Transverse colon (tissue), 4 donors: Measurements from ENCODE around the gene GVQW3. TPM values are rescaled to one million over a fixed set of nuclear protein-coding genes. Genes with fewer than 3 reads are reported as not detected.

Source experiments
- DNase-seq: peaks from one replicate; pipeline ENCODE4 v3.0.0-alpha.2; 2019
- H3K27ac ChIP-seq, 4 donors: fragments of 200-600 bp; sonication (generic); 2 replicates each; pipeline ENCODE4 v1.5.1; 2016 to 2018; ENCODE audit warnings: inconsistent platforms in 4 of 4
- H3K27me3 ChIP-seq: fragments of 200-600 bp; sonication (generic); 2 replicates; pipeline ENCODE4 v1.5.1; 2017; ENCODE audit warnings: inconsistent platforms
- H3K36me3 ChIP-seq, 4 donors: fragments of 200-600 bp; sonication (generic); 2 replicates each; pipeline ENCODE4 v1.5.1; 2017 to 2019; ENCODE audit warnings: inconsistent platforms in 4 of 4
- H3K4me1 ChIP-seq, 4 donors: fragments of 200-600 bp; sonication (generic); 2 replicates each; pipeline ENCODE4 v1.5.1; 2017 to 2020; ENCODE audit warnings: inconsistent platforms in 4 of 4
- H3K4me3 ChIP-seq, 4 donors: fragments of 200-600 bp; sonication (generic); 1 replicate in 1 of 4; 2 replicates in 3 of 4; pipeline versions ENCODE4 v1.5.1 to v1.6.1; 2017 to 2019; ENCODE audit warnings: inconsistent platforms in 4 of 4
- H3K9me3 ChIP-seq, 2 donors: fragments of 200-600 bp; sonication (generic); 2 replicates each; pipeline ENCODE4 v1.5.1; 2017 to 2019; ENCODE audit warnings: inconsistent platforms in 2 of 2
- CTCF ChIP-seq, 5 experiments: fragments of 200-600 bp in 3 of 5; fragments of 450-650 bp in 2 of 5; sonication (generic) in 3 of 5; IDR thresholded peaks; 1 replicate in 2 of 5; 2 replicates in 3 of 5; pipeline ENCODE4 v1.5.1; 2016 to 2017; ENCODE audit warnings: antibody characterized with exemption in 5 of 5, inconsistent platforms in 3 of 5, mild to moderate bottlenecking in 2 of 5, moderate library complexity in 1 of 5
- EP300 ChIP-seq: sonication (generic); formaldehyde crosslinking; IDR thresholded peaks from one replicate; pipeline ENCODE4 v1.6.1; 2017; ENCODE audit warnings: antibody characterized with exemption, low read depth
- POLR2A ChIP-seq: fragments of 450-650 bp; IDR thresholded peaks from one replicate; pipeline ENCODE4 v1.6.1; 2016; ENCODE audit warnings: antibody characterized with exemption, mild to moderate bottlenecking, moderate library complexity
- POLR2AphosphoS5 ChIP-seq, 3 donors: sonication (generic); formaldehyde crosslinking; IDR thresholded peaks; one replicate each; pipeline ENCODE4 v1.6.1; 2016; ENCODE audit warnings: antibody characterized with exemption in 3 of 3
- WGBS, 2 donors: methylation state at CpG; one replicate each; pipeline ENCODE4 v1.1.5; 2018; ENCODE audit warnings: low coverage in 1 of 2; 5-methylcytosine and 5-hydroxymethylcytosine counted together
- in situ Hi-C, 4 donors: fragments of 200-750 bp; cut with MboI; loops; one replicate each; pipeline versions ENCODE4 v1.15.0 to v1.15.1; 2017; ENCODE audit warnings: low sequenced_read_pairs in 3 of 4, low pct_ligation_motif_present in 1 of 4, low pct_unique_long_range_greater_than_20kb in 1 of 4
- intact Hi-C: fragments of 100-400 bp; cut with DNase I; formaldehyde crosslinking; loops from one replicate; pipeline ENCODE4 v1.15.1; 2023; ENCODE audit warnings: low total_unique reads
- total RNA-seq, 4 donors: library from RNA; depleted of rRNA; stranded (reverse); fragments of >200 nt; gene quantifications; one replicate each; pipeline ENCODE4 v1.1.0, GENCODE V29; 2016

GVQW3 gene
- total RNA-seq, 4 donors from 2014 or later: 1.6 to 5.6 (median 4.3) TPM

DNA sequence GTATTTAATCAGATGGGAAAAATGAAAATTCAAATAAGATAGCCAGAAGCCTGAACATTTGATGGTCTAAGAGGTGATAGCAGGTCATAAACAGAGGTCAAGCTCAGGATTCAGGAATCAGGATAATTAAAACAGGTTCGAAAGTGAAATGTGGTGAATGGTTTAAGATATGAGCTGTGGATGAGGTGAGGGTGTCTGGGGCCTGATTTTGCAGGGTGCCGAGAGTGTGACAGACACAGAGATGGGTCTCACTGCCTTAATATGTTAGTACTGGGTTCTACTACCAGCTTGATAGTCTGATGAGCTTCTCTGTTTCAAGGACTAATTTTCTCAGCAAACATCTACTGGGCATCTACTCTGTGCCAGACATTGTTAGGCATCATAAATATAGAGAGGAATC lies 43.8 kb downstream of the GVQW3 start:
- no peak for DNase-seq
- no peak overlapping the region for H3K27ac ChIP-seq
- no peak for TF ChIP-seq CTCF (IDR thresholded peaks at IDR 0.05)
- TF ChIP-seq POLR2A: no peak
- TF ChIP-seq POLR2AphosphoS5 (IDR thresholded peaks at IDR 0.05): no peak
- no peaks in the 10 kb centered on the region for H3K27me3 ChIP-seq
- in situ Hi-C loops: no loop called here
- intact Hi-C loops: no loop called here
- H3K9me3 ChIP-seq: no peaks in the 10 kb centered on the region
- H3K4me3 ChIP-seq: no peak overlapping the region
- WGBS, 2 donors: 88 to 93% methylated on average over 2 of the region's 2 CpGs
- no peaks in the 10 kb centered on the region for H3K4me1 ChIP-seq
- H3K36me3 ChIP-seq: no peaks in the 10 kb centered on the region

DNA sequence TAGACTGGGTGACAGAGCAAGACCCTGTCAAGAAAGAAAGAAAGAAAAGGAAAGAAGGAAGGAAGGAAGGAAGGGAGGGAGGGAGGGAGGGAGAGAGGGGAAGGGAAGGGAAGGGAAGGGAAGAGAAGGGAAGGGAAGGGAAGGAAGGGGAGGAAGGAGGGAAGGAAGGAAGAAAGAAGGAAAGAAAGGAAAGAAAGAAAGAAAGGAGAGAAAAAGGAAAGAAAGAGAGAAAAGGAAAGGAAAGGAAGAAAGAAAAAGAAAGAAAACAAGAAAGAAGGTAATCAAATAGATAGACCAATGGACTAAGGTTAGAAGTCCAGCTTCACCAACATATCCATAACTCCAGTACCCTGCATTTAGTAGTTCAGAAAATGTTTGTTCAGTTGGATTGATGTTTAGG lies 45.5 kb downstream of the GVQW3 start:
- Histone ChIP-seq H3K9me3 (no peaks in the 10 kb centered on the region), H3K36me3 (no peaks in the 10 kb centered on the region), H3K27ac (no peak overlapping the region), H3K4me1 (no peaks in the 10 kb centered on the region), H3K27me3 (no peaks in the 10 kb centered on the region), H3K4me3 (no peak overlapping the region)
- intact Hi-C loops (no loop called here), in situ Hi-C loops (no loop called here)
- DNase-seq: no peak
- no peak for TF ChIP-seq CTCF (IDR thresholded peaks at IDR 0.05)
- no peak for TF ChIP-seq POLR2AphosphoS5 (IDR thresholded peaks at IDR 0.05)
- TF ChIP-seq EP300: no peak
- TF ChIP-seq POLR2A: no peak

DNA sequence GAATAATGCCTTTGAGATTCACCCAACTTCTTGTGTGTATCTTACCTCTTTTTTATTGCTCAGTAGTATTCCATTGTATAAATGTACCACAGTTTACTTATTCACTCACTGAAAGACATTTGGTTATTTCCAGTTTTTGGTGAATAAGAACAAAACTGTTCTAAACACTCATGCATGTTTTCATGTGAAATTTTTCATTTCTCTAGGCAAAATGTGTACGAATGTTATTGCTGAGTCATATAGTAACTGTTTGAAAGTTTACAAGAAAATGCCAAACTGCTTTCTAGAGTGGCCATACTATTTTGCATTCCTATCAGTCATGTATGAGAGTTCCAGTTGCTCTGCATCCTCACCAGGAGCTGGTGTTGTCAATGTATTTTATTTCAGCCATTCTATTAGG lies 54.9 kb downstream of the GVQW3 start:
- H3K27ac ChIP-seq: no peak overlapping the region
- TF ChIP-seq POLR2AphosphoS5 (IDR thresholded peaks at IDR 0.05): no peak
- no peak for TF ChIP-seq CTCF (IDR thresholded peaks at IDR 0.05)
- TF ChIP-seq POLR2A: no peak
- TF ChIP-seq EP300: no peak
- intact Hi-C loops (no loop called here), in situ Hi-C loops (no loop called here)
- no peak overlapping the region for H3K4me3 ChIP-seq
- no peaks in the 10 kb centered on the region for H3K9me3 ChIP-seq
- 74 to 75% methylated on average over 1 of the region's 1 CpG for WGBS, 2 donors
- H3K4me1 ChIP-seq: no peaks in the 10 kb centered on the region
- H3K27me3 ChIP-seq: no peaks in the 10 kb centered on the region
- DNase-seq: no peak
- H3K36me3 ChIP-seq: no peaks in the 10 kb centered on the region

- intact Hi-C loops: loop anchor here (10.0 kb wide), 1 partner anchor 1059 kb away; no protein-coding TSS in a partner anchor
- in situ Hi-C loops: no loop called here
- no peak for DNase-seq
- TF ChIP-seq CTCF (IDR thresholded peaks at IDR 0.05) (no peak), POLR2A (no peak), EP300 (no peak), POLR2AphosphoS5 (IDR thresholded peaks at IDR 0.05) (no peak)
- Histone ChIP-seq H3K36me3 (peaks cover 0 to 10% (median 0%) of the 10 kb centered on the region in 4 donors), H3K9me3 (no peaks in the 10 kb centered on the region), H3K27ac (peak overlapping the region; percentile 93 to 97 (median 94)), H3K4me3 (peak overlapping the region; percentile 39 to 99 (median 94)), H3K27me3 (no peaks in the 10 kb centered on the region), H3K4me1 (peaks cover 6 to 26% (median 17%) of the 10 kb centered on the region in 4 donors)
- 22 to 24% methylated on average over 6 to 10 of the region's 10 CpGs for WGBS, 2 donors
Observed at GRCh38 chr11:76443268-76443980, 62.3 kb downstream of the GVQW3 start.
